ENCODE measurements around the gene SPINT4. TPM values are rescaled to one million over a fixed set of nuclear protein-coding genes. Genes with fewer than 3 reads are reported as not detected.
"Not testable (repeated sequence)": the region's sequence is repeated elsewhere in the genome, so short reads cannot be mapped to it uniquely, and the experiment has no call there.

Gene SPINT4
- total and polyA plus RNA-seq, 11 donors, result not detected

GRCh38 chr20:45752746-45753145 lies 30.6 kb downstream of the SPINT4 start:
- peaks cover 0 to 8% (median 0%) of the 10 kb centered on the region in 9 donors for H3K27me3 ChIP-seq
- no peak overlapping the region for H3K27ac ChIP-seq
- intact Hi-C loops (cut with DNase I), result loop anchor here in 2 of 10 donors (10.0 kb wide), 2 partner anchors 278 to 288 kb away; partner anchors contain the start of gene WFDC2 (in 1 of the 2)
- WGBS, 4 donors, result 80 to 92% (median 87%) methylated on average over 3 of the region's 3 CpGs
- ATAC-seq (no peak), DNase-seq (no peak)
- H3K9me3 ChIP-seq, result peaks cover 0 to 11% (median 0%) of the 10 kb centered on the region in 12 donors
- H3K4me3 ChIP-seq, result no peak overlapping the region
- no peaks in the 10 kb centered on the region for H3K4me1 ChIP-seq
- TF ChIP-seq, protein P1, sequence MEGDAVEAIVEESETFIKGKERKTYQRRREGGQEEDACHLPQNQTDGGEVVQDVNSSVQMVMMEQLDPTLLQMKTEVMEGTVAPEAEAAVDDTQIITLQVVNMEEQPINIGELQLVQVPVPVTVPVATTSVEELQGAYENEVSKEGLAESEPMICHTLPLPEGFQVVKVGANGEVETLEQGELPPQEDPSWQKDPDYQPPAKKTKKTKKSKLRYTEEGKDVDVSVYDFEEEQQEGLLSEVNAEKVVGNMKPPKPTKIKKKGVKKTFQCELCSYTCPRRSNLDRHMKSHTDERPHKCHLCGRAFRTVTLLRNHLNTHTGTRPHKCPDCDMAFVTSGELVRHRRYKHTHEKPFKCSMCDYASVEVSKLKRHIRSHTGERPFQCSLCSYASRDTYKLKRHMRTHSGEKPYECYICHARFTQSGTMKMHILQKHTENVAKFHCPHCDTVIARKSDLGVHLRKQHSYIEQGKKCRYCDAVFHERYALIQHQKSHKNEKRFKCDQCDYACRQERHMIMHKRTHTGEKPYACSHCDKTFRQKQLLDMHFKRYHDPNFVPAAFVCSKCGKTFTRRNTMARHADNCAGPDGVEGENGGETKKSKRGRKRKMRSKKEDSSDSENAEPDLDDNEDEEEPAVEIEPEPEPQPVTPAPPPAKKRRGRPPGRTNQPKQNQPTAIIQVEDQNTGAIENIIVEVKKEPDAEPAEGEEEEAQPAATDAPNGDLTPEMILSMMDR (IDR thresholded peaks at IDR 0.05), result no peak
- no peak for TF ChIP-seq POLR2A (IDR thresholded peaks at IDR 0.05)
- no peaks in the 10 kb centered on the region for H3K36me3 ChIP-seq

DNA sequence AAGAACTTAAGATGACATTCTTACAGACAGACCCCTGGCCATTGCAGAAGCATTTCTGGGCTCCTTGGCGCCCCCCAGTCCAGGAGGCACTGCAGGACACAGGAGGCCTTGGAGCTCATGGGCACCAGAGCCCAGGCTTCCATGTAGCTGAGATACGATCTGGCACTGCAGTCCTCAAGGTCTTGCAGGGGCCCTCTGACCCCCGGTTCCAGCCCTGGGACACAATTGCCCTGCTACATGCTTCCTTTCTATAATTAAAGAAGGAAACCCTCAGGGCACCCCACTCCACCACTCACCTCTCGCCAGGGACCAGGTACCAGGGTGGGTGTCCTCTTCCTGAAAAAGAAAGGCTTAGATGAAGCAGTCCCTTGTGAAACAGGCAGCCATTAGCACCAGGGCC lies 35.9 kb downstream of the SPINT4 start:
- no peak for TF ChIP-seq POLR2A (IDR thresholded peaks at IDR 0.05)
- TF ChIP-seq, protein P1 (IDR thresholded peaks at IDR 0.05), result no peak
- Histone ChIP-seq H3K4me1 (no peaks in the 10 kb centered on the region), H3K9me3 (peaks cover 0 to 11% (median 0%) of the 10 kb centered on the region in 12 donors), H3K27ac (no peak overlapping the region), H3K36me3 (no peaks in the 10 kb centered on the region), H3K27me3 (no peaks in the 10 kb centered on the region), H3K4me3 (no peak overlapping the region)
- intact Hi-C loops (cut with DNase I), result loop anchor here in 2 of 10 donors (10.0 kb wide), 2 partner anchors 283 to 293 kb away; partner anchors contain the start of gene WFDC2 (in 1 of the 2)
- DNase-seq (no peak), ATAC-seq (no peak)
- WGBS, 4 donors, result 80 to 100% (median 83%) methylated on average over 4 of the region's 4 CpGs

GRCh38 chr20:45759921-45760320 lies 37.8 kb downstream of the SPINT4 start:
- not testable (repeated sequence) for H3K27ac ChIP-seq, H3K9me3 ChIP-seq, DNase-seq, H3K4me3 ChIP-seq, ATAC-seq, H3K36me3 ChIP-seq, H3K27me3 ChIP-seq, H3K4me1 ChIP-seq
- intact Hi-C loops (cut with DNase I), result loop anchor here in 4 of 10 donors (10.0 kb wide), 4 partner anchors 215 to 305 kb away; partner anchors contain the start of genes EPPIN (in 1 of the 4) and WFDC2 (in 1 of the 4)
- WGBS, 4 donors, result 66 to 85% (median 74%) methylated on average over 8 of the region's 8 CpGs

DNA sequence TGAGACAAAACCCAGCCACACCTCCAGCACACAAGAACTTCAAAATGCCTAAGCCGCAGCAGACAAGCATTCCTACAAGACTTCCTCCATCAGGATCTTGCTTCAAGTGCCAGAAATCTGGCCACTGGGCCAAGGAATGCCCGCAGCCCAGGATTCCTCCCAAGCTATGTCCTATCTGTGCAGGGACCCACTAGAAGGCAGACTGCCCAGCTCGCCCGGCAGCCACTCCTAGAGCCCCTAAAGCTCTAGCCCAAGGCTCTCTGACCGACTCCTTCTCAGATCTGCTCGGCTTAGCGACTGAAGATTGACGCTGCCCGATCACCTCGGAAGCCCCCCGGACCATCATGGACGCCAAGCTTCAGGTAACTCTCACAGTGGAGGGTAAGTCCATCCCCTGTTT lies 39.8 kb downstream of the SPINT4 start:
- 87 to 92% (median 89%) methylated on average over 12 of the region's 12 CpGs for WGBS, 4 donors
- intact Hi-C loops (cut with DNase I), result loop anchor here in 2 of 10 donors (10.0 kb wide), 2 partner anchors 217 to 307 kb away; partner anchors contain the start of gene EPPIN (in 1 of the 2)

GRCh38 chr20:45764618-45765282 lies 42.6 kb downstream of the SPINT4 start:
- DNase-seq, H3K36me3 ChIP-seq, H3K4me1 ChIP-seq, H3K9me3 ChIP-seq, H3K27ac ChIP-seq, ATAC-seq, H3K27me3 ChIP-seq, H3K4me3 ChIP-seq: not testable (repeated sequence)
- WGBS, 4 donors, result 78 to 82% (median 81%) methylated on average over 13 of the region's 13 CpGs
- intact Hi-C loops (cut with DNase I), result loop anchor here in 4 of 10 donors (5.0 to 10.0 kb wide), 5 partner anchors 217 to 327 kb away; partner anchors contain the start of gene EPPIN (in 2 of the 4)

More for the DNA sequence above, 39.8 kb downstream of the SPINT4 start:
- H3K36me3 ChIP-seq, H3K4me1 ChIP-seq, H3K27ac ChIP-seq, DNase-seq, H3K27me3 ChIP-seq, H3K9me3 ChIP-seq, ATAC-seq, H3K4me3 ChIP-seq: not testable (repeated sequence)
